Body of pancreas (tissue), 4 donors: ENCODE data around the gene ARHGEF4. TPM values are rescaled to one million over a fixed set of nuclear protein-coding genes. Genes with fewer than 3 reads are reported as not detected.

Experiments
- ATAC-seq: fragments of 150-250 bp; one replicate; pipeline ENCODE4 v1.9.1; 2016
- DNase-seq, 4 donors: peaks; one replicate each; pipeline ENCODE4 v3.0.0-alpha.2; 2019
- H3K27ac ChIP-seq, 4 donors: fragments of 200-600 bp; sonication (generic); 1 replicate in 3 of 4; 2 replicates in 1 of 4; pipeline versions ENCODE4 v1.5.1 to v1.6.1; 2016 to 2019; ENCODE audit warnings: mild to moderate bottlenecking in 1 of 4, mixed read lengths in 1 of 4, moderate library complexity in 1 of 4
- H3K27me3 ChIP-seq, 2 donors: fragments of 200-600 bp; sonication (generic); one replicate each; pipeline ENCODE4 v1.6.0; 2016; ENCODE audit warnings: mild to moderate bottlenecking in 1 of 2
- H3K36me3 ChIP-seq, 2 donors: fragments of 200-600 bp; sonication (generic); replicated peaks in 1 of 2; 2 replicates each; pipeline ENCODE4 v1.5.1; 2016; ENCODE audit warnings: low read depth in 2 of 2; ENCODE audit not compliant: insufficient read depth in 1 of 2
- H3K4me1 ChIP-seq: fragments of 200-600 bp; sonication (generic); one replicate; pipeline ENCODE4 v1.6.0; 2016
- H3K4me3 ChIP-seq, 2 donors: fragments of 200-600 bp; sonication (generic); 1 replicate in 1 of 2; 2 replicates in 1 of 2; pipeline ENCODE4 v1.5.1; 2016 to 2019
- H3K9me3 ChIP-seq, 3 donors: fragments of 200-600 bp; sonication (generic); 1 replicate in 2 of 3; 2 replicates in 1 of 3; pipeline ENCODE4 v1.5.1; 2016
- CTCF ChIP-seq, 7 experiments: fragments of 450-650 bp in 4 of 7; fragments of 200-600 bp in 3 of 7; sonication (generic) in 3 of 7; IDR thresholded peaks; one replicate each; pipeline ENCODE4 v1.5.1; 2016 to 2019; ENCODE audit warnings: antibody characterized with exemption in 7 of 7
- POLR2A ChIP-seq, 3 donors: fragments of 450-650 bp; IDR thresholded peaks; one replicate each; pipeline ENCODE4 v1.6.1; 2016; ENCODE audit warnings: antibody characterized with exemption in 3 of 3, mild to moderate bottlenecking in 2 of 3
- WGBS, 2 donors: methylation state at CpG; one replicate each; pipeline ENCODE4 v1.1.5; 2017; 5-methylcytosine and 5-hydroxymethylcytosine counted together
- intact Hi-C: fragments of 100-400 bp; cut with DNase I; formaldehyde crosslinking; loops from one replicate; pipeline ENCODE4 v1.15.1; 2023
- total RNA-seq, 2 donors: library from RNA; depleted of rRNA; stranded (reverse); fragments of >200 nt; gene quantifications; one replicate each; pipeline ENCODE4 v1.1.0, GENCODE V29; 2016

The ARHGEF4 gene
- total RNA-seq, 2 donors from 2014 or later = 28.8 to 39.9 TPM

GRCh38 chr2:130921164-130921476, 84.4 kb downstream of the ARHGEF4 start:
- ATAC-seq = no peak
- DNase-seq = no peak
- Histone ChIP-seq H3K4me1 (no peaks in the 10 kb centered on the region), H3K27ac (no peak overlapping the region), H3K4me3 (no peak overlapping the region), H3K36me3 (no peaks in the 10 kb centered on the region), H3K9me3 (no peaks in the 10 kb centered on the region), H3K27me3 (no peaks in the 10 kb centered on the region)
- 72 to 87% methylated on average over 8 of the region's 8 CpGs for WGBS, 2 donors
- intact Hi-C loops = no loop called here
- TF ChIP-seq CTCF (IDR thresholded peaks at IDR 0.05) (no peak), POLR2A (IDR thresholded peaks at IDR 0.05) (no peak)

DNA sequence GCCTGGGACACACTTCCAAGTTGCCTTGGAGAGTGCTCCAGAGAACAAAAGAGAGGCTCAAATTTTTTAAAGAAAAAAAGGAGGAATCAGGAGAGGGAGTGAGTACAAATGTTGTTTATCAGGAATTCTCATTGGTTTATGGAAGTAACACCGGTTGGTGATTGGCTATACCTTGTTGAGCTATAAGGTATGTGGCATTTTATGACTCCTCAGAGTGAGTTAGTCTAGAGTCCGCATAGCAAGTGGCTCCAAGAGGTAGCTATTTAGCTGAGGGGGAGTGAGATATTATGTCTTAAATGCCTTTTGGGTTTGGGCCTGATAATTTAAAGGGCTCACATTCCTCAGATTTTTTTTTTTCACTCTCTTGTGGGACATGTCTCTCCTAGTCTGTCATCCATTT, 85.7 kb downstream of the ARHGEF4 start:
- Histone ChIP-seq H3K27me3 (no peaks in the 10 kb centered on the region), H3K27ac (no peak overlapping the region), H3K4me1 (no peaks in the 10 kb centered on the region), H3K36me3 (no peaks in the 10 kb centered on the region), H3K9me3 (no peaks in the 10 kb centered on the region), H3K4me3 (no peak overlapping the region)
- WGBS, 2 donors = 85 to 91% methylated on average over 2 of the region's 2 CpGs
- DNase-seq (no peak), ATAC-seq (no peak)
- intact Hi-C loops = no loop called here
- TF ChIP-seq CTCF (IDR thresholded peaks at IDR 0.05) (no peak), POLR2A (IDR thresholded peaks at IDR 0.05) (no peak)

GRCh38 chr2:130928385-130928784, 91.7 kb downstream of the ARHGEF4 start:
- no peak for ATAC-seq
- no peaks in the 10 kb centered on the region for H3K4me1 ChIP-seq
- no peak overlapping the region for H3K4me3 ChIP-seq
- intact Hi-C loops = no loop called here
- 72 to 75% methylated on average over 4 of the region's 4 CpGs for WGBS, 2 donors
- no peak overlapping the region for H3K27ac ChIP-seq
- TF ChIP-seq CTCF (IDR thresholded peaks at IDR 0.05) (no peak), POLR2A (IDR thresholded peaks at IDR 0.05) (no peak)
- DNase-seq = no peak
- no peaks in the 10 kb centered on the region for H3K36me3 ChIP-seq
- no peaks in the 10 kb centered on the region for H3K27me3 ChIP-seq
- no peaks in the 10 kb centered on the region for H3K9me3 ChIP-seq

GRCh38 chr2:130930740-130931659, 94.3 kb downstream of the ARHGEF4 start:
- H3K27me3 ChIP-seq = no peaks in the 10 kb centered on the region
- TF ChIP-seq POLR2A (IDR thresholded peaks at IDR 0.05) (no peak), CTCF (IDR thresholded peaks at IDR 0.05) (no peak)
- H3K36me3 ChIP-seq = no peaks in the 10 kb centered on the region
- ATAC-seq (no peak), DNase-seq (no peak)
- H3K4me1 ChIP-seq = no peaks in the 10 kb centered on the region
- no peak overlapping the region for H3K27ac ChIP-seq
- intact Hi-C loops = no loop called here
- no peaks in the 10 kb centered on the region for H3K9me3 ChIP-seq
- no peak overlapping the region for H3K4me3 ChIP-seq
- 86 to 88% methylated on average over 10 to 12 of the region's 12 CpGs for WGBS, 2 donors

DNA sequence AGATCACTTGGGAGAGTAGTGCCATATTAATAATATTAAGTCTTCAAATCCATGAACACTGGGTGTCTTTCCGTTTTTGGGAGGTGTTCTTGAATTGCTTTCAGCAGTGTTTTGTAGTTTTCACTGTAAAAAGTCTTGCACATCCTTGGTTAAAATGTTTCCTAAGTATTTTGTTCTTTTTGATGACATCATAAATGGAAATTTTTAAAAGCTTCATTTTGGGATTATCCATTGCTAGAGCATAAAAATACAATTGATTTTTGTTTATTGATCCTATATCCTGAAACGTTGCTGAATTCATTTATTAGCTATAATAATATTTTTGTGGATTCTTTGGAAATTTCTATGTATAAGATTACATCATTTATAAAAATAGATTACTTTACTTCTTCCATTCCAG, 96.8 kb downstream of the ARHGEF4 start:
- Histone ChIP-seq H3K9me3 (no peaks in the 10 kb centered on the region), H3K27ac (no peak overlapping the region), H3K27me3 (no peaks in the 10 kb centered on the region), H3K4me1 (no peaks in the 10 kb centered on the region), H3K4me3 (no peak overlapping the region), H3K36me3 (no peaks in the 10 kb centered on the region)
- no peak for ATAC-seq
- DNase-seq = no peak
- intact Hi-C loops = no loop called here
- TF ChIP-seq CTCF (IDR thresholded peaks at IDR 0.05) = no peak
- 44 to 46% methylated on average over 2 of the region's 2 CpGs for WGBS, 2 donors
